K562 (cell line): Measurements from ENCODE around the gene IGSF3. TPM values are rescaled to one million over a fixed set of nuclear protein-coding genes. Genes with fewer than 3 reads are reported as not detected.

Experiments
- BDP1 ChIP-seq: IDR thresholded peaks from 3 replicates; pipeline ENCODE4 v1.6.1; 2011; ENCODE audit not compliant: insufficient read length, insufficient read depth
- CBX5 ChIP-seq: IDR thresholded peaks from 2 replicates; pipeline ENCODE4 v1.6.1; 2014; ENCODE audit warnings: low read depth, borderline replicate concordance
- ETV6 ChIP-seq, 3 experiments: fragments of 150-350 bp in 1 of 3; sonication (generic) in 1 of 3; formaldehyde crosslinking in 1 of 3; IDR thresholded peaks; 2 replicates each; pipeline versions ENCODE4 v1.6.1 to v1.8.0; 2014 to 2022; ENCODE audit warnings: borderline replicate concordance in 2 of 3, low read depth in 2 of 3, antibody characterized with exemption in 1 of 3, low read length in 1 of 3, mild to moderate bottlenecking in 1 of 3, missing genetic modification reagents in 1 of 3
- GABPA ChIP-seq: fragments of 200-800 bp; sonication (Bioruptor generic); conservative IDR thresholded peaks from 2 replicates; pipeline ENCODE4 v1.6.1; 2016; ENCODE audit warnings: low read depth, missing genetic modification characterization, missing compliant biosample characterization
- HLTF ChIP-seq: fragments of 450-650 bp; IDR thresholded peaks from 2 replicates; pipeline ENCODE4 v1.6.1; 2016
- HOXB6 ChIP-seq: fragments of 250-450 bp; sonication (Bioruptor Pico); IDR thresholded peaks from 2 replicates; pipeline ENCODE4 v1.5.1; 2022; ENCODE audit warnings: mild to moderate bottlenecking, borderline replicate concordance
- KDM2B ChIP-seq: fragments of 250-450 bp; sonication (Bioruptor Pico); IDR thresholded peaks from 2 replicates; pipeline ENCODE4 v1.8.0; 2021; ENCODE audit warnings: mild to moderate bottlenecking, moderate library complexity
- LEF1 ChIP-seq: fragments of 450-650 bp; IDR thresholded peaks from 2 replicates; pipeline ENCODE4 v1.6.1; 2016; ENCODE audit warnings: mild to moderate bottlenecking
- MEIS2 ChIP-seq: fragments of 450-650 bp; IDR thresholded peaks from 2 replicates; pipeline ENCODE4 v1.6.1; 2014; ENCODE audit warnings: mild to moderate bottlenecking; ENCODE audit not compliant: partially characterized antibody
- MTA2 ChIP-seq: fragments of 450-650 bp; IDR thresholded peaks from 2 replicates; pipeline ENCODE4 v1.6.1; 2016; ENCODE audit warnings: low read depth
- NBN ChIP-seq: fragments of 450-650 bp; IDR thresholded peaks from 2 replicates; pipeline ENCODE4 v1.6.1; 2016; ENCODE audit warnings: low read depth, mild to moderate bottlenecking
- NELFE ChIP-seq: IDR thresholded peaks from 2 replicates; pipeline ENCODE4 v1.6.1; 2011; ENCODE audit warnings: mild to moderate bottlenecking; ENCODE audit not compliant: insufficient read depth, insufficient read length
- NEUROD1 ChIP-seq: fragments of 150-350 bp; IDR thresholded peaks from 2 replicates; pipeline ENCODE4 v1.6.1; 2014; ENCODE audit warnings: borderline replicate concordance, low read length, low read depth; ENCODE audit not compliant: partially characterized antibody
- NONO ChIP-seq, 2 experiments: fragments of 200-400 bp in 1 of 2; fragments of 450-650 bp in 1 of 2; formaldehyde crosslinking in 1 of 2; IDR thresholded peaks; 2 replicates each; pipeline ENCODE4 v1.6.1; 2017; ENCODE audit warnings: low read depth in 2 of 2, mild to moderate bottlenecking in 2 of 2, moderate library complexity in 2 of 2, low read length in 1 of 2
- PRPF4 ChIP-seq: fragments of 200-400 bp; formaldehyde crosslinking; IDR thresholded peaks from one replicate; pipeline ENCODE4 v1.6.1; 2017; ENCODE audit warnings: low read length, low read depth, mild to moderate bottlenecking; ENCODE audit not compliant: insufficient read depth, poor library complexity, severe bottlenecking
- RHOXF2B ChIP-seq: fragments of 250-450 bp; sonication (Bioruptor Pico); conservative IDR thresholded peaks from 2 replicates; pipeline ENCODE4 v1.5.1; 2021
- SMARCB1 ChIP-seq: IDR thresholded peaks from 2 replicates; pipeline ENCODE4 v1.6.1; 2011; ENCODE audit warnings: improper control_type of control experiment, low read depth; ENCODE audit not compliant: insufficient read length
- SRSF1 ChIP-seq: fragments of 200-400 bp; formaldehyde crosslinking; IDR thresholded peaks from 2 replicates; pipeline ENCODE4 v1.6.1; 2017; ENCODE audit warnings: mild to moderate bottlenecking, low read depth, low read length, moderate library complexity
- ZNF184 ChIP-seq: sonication (generic); formaldehyde crosslinking; IDR thresholded peaks from 2 replicates; pipeline ENCODE4 v1.5.0; 2020; ENCODE audit warnings: missing genetic modification reagents
- ZNF232 ChIP-seq: sonication (generic); formaldehyde crosslinking; IDR thresholded peaks from 2 replicates; pipeline ENCODE4 v1.8.0; 2022; ENCODE audit warnings: mild to moderate bottlenecking, missing genetic modification reagents
- ZNF282 ChIP-seq: sonication (generic); formaldehyde crosslinking; IDR thresholded peaks from 2 replicates; pipeline ENCODE4 v1.8.1; 2023; ENCODE audit warnings: missing genetic modification reagents
- polyA plus RNA-seq, 8 experiments: library from polyadenylated mRNA; depleted of rRNA in 4 of 8; stranded (reverse) in 5 of 8; unstranded in 3 of 8; fragments of >200 nt; fragmentation: Nextera tagmentation in 2 of 8; fragmentation: Illumina TruSeq in 1 of 8; extraction: Ambion mirVana in 2 of 8; extraction: Trizol in 1 of 8; gene quantifications; 2 replicates each; pipeline versions ENCODE4 v1.2.1 to v1.2.3, GENCODE V29; 2011 to 2014; ENCODE audit warnings: inconsistent platforms in 1 of 8, missing spikeins in 1 of 8
- total RNA-seq, 7 experiments: library from RNA; depleted of rRNA in 6 of 7; stranded (reverse); fragments of >200 nt in 6 of 7; fragmentation: Illumina TruSeq in 2 of 7; extraction: Trizol in 2 of 7; gene quantifications; 2 replicates each; pipeline versions ENCODE4 v1.2.1 to v1.2.3, GENCODE V29; 2011 to 2021; ENCODE audit warnings: low replicate concordance in 1 of 7
- TF ChIP-seq, protein P1 (sequence below): fragments of 250-450 bp; sonication (Bioruptor Pico); IDR thresholded peaks from 2 replicates; pipeline ENCODE4 v1.8.0; 2022; ENCODE audit warnings: inconsistent platforms
- TF ChIP-seq, protein P2 (sequence below): fragments of 250-450 bp; sonication (Bioruptor Pico); IDR thresholded peaks from 2 replicates; pipeline ENCODE4 v1.5.1; 2021; ENCODE audit warnings: mild to moderate bottlenecking
- TF ChIP-seq, protein P3 (sequence below), 2 experiments: fragments of 450-650 bp in 1 of 2; IDR thresholded peaks; 2 replicates each; pipeline ENCODE4 v1.6.1; 2011 to 2017; ENCODE audit warnings: low read depth in 2 of 2, antibody characterized with exemption in 1 of 2, borderline replicate concordance in 1 of 2, low read length in 1 of 2, mild to moderate bottlenecking in 1 of 2, mixed read lengths in 1 of 2; ENCODE audit not compliant: control insufficient read depth in 1 of 2

Gene IGSF3
- total and polyA plus RNA-seq, 9 of the 15 experiments (the other 6 are each of a cell fraction or from before 2014, with no cell fraction given), result 1.1 to 15.0 (median 8.3) TPM

DNA sequence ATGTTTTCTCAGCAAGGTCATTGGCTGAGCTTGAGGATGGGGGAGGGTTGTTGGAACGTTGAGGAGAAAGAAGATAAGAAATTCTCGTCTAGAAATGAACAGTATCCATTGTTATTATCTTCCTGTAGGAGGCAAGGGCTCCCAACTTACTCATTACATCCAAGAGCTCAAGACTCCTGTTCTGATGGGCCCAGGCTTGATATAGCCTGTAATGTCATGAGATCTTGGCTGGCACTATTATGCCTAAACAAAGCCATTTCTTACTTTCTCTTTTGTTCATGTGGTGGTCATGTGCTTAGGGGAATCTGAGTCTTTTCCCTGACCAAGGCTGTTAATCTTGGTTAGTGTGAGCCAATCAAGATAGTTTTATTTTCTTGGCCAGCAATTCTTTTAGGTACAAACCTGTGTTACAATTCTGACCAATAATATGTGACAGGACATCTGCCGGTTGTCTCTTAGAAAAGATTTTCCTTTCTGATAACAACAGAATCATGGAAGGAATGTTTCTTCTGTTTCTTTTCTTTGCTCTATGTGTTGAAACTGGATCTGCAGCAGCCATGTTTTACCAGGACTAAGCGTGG lies 15.2 kb upstream of the IGSF3 start (continued):
- no peak for TF ChIP-seq ETV6 (IDR thresholded peaks at IDR 0.05; ENCODE audit: borderline replicate concordance in 1 of 2, low read depth in 2 of 2, low read length in 1 of 2)
- no peak for TF ChIP-seq ETV6 (CRISPR knock-in tag; IDR thresholded peaks at IDR 0.05; ENCODE audit: borderline replicate concordance)
- TF ChIP-seq HLTF, result no peak
- peak; percentile 7 for TF ChIP-seq MEIS2
- TF ChIP-seq KDM2B, result no peak
- TF ChIP-seq ZNF184, result no peak
- no peak for TF ChIP-seq RHOXF2B (CRISPR knock-in tag)
- TF ChIP-seq NONO (IDR thresholded peaks at IDR 0.05; ENCODE audit: low read depth in 2 of 2, low read length in 1 of 2), result no peak
- TF ChIP-seq, protein P1, sequence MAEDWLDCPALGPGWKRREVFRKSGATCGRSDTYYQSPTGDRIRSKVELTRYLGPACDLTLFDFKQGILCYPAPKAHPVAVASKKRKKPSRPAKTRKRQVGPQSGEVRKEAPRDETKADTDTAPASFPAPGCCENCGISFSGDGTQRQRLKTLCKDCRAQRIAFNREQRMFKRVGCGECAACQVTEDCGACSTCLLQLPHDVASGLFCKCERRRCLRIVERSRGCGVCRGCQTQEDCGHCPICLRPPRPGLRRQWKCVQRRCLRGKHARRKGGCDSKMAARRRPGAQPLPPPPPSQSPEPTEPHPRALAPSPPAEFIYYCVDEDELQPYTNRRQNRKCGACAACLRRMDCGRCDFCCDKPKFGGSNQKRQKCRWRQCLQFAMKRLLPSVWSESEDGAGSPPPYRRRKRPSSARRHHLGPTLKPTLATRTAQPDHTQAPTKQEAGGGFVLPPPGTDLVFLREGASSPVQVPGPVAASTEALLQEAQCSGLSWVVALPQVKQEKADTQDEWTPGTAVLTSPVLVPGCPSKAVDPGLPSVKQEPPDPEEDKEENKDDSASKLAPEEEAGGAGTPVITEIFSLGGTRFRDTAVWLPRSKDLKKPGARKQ, result no peak
- no peak for TF ChIP-seq NEUROD1
- no peak for TF ChIP-seq ZNF282 (CRISPR knock-in tag)
- TF ChIP-seq SRSF1, result no peak
- no peak for TF ChIP-seq BDP1
- TF ChIP-seq SMARCB1, result no peak
- 0 out of 2 replicates have a peak, but pooled peaks have one; percentile 53 for TF ChIP-seq LEF1
- TF ChIP-seq NELFE, result no peak
- no peak for TF ChIP-seq GABPA (tag)
- no peak for TF ChIP-seq ZNF232 (CRISPR knock-in tag)
- TF ChIP-seq, protein P2, sequence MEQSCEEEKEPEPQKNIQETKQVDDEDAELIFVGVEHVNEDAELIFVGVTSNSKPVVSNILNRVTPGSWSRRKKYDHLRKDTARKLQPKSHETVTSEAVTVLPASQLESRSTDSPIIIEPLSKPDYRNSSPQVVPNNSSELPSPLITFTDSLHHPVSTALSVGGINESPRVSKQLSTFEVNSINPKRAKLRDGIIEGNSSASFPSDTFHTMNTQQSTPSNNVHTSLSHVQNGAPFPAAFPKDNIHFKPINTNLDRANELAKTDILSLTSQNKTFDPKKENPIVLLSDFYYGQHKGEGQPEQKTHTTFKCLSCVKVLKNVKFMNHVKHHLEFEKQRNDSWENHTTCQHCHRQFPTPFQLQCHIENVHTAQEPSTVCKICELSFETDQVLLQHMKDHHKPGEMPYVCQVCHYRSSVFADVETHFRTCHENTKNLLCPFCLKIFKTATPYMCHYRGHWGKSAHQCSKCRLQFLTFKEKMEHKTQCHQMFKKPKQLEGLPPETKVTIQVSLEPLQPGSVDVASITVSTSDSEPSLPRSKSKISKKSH, result no peak
- TF ChIP-seq, protein P3, sequence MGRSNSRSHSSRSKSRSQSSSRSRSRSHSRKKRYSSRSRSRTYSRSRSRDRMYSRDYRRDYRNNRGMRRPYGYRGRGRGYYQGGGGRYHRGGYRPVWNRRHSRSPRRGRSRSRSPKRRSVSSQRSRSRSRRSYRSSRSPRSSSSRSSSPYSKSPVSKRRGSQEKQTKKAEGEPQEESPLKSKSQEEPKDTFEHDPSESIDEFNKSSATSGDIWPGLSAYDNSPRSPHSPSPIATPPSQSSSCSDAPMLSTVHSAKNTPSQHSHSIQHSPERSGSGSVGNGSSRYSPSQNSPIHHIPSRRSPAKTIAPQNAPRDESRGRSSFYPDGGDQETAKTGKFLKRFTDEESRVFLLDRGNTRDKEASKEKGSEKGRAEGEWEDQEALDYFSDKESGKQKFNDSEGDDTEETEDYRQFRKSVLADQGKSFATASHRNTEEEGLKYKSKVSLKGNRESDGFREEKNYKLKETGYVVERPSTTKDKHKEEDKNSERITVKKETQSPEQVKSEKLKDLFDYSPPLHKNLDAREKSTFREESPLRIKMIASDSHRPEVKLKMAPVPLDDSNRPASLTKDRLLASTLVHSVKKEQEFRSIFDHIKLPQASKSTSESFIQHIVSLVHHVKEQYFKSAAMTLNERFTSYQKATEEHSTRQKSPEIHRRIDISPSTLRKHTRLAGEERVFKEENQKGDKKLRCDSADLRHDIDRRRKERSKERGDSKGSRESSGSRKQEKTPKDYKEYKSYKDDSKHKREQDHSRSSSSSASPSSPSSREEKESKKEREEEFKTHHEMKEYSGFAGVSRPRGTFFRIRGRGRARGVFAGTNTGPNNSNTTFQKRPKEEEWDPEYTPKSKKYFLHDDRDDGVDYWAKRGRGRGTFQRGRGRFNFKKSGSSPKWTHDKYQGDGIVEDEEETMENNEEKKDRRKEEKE (IDR thresholded peaks at IDR 0.05; ENCODE audit: borderline replicate concordance in 1 of 2, control insufficient read depth in 1 of 2, low read depth in 2 of 2, low read length in 1 of 2), result no peak
- no peak for TF ChIP-seq NBN
- TF ChIP-seq HOXB6 (CRISPR knock-in tag), result no peak
- TF ChIP-seq MTA2, result no peak
- TF ChIP-seq CBX5, result no peak
- TF ChIP-seq PRPF4, result no peak
